Measurements from ENCODE around the gene CCDC158. TPM values are rescaled to one million over a fixed set of nuclear protein-coding genes. Genes with fewer than 3 reads are reported as not detected.

CCDC158 gene
- total and polyA plus RNA-seq, 2 of the 4 experiments (the other 2 are of a cell fraction) = not detected

- no peak overlapping the region; the same call in 1 of the 2 replicates for H3K18ac ChIP-seq (ENCODE audit: low read depth, low read length)
- 0 out of 2 replicates have a peak, but pooled peaks cover 3% of the 10 kb centered on the region for H3K4me1 ChIP-seq (ENCODE audit: control insufficient read depth, insufficient read depth, low read length)
- peak overlapping the region; percentile 80; the same call in 1 of the 2 replicates for H2BK20ac ChIP-seq (ENCODE audit: low read depth, low read length)
- no peak overlapping the region for H3K9ac ChIP-seq (ENCODE audit: low read depth, low read length)
- peaks cover 2% of the 10 kb centered on the region; the same call in 1 of the 2 replicates for H3K9me1 ChIP-seq (ENCODE audit: insufficient read depth, low read length)
- ATAC-seq (ENCODE audit: low read depth) (peak; percentile 88), DNase-seq (peak; percentile 22)
- peak overlapping the region; percentile 73 for H2BK120ac ChIP-seq (ENCODE audit: low read depth, low read length)
- peak overlapping the region; percentile 52; the same call in 1 of the 2 replicates for H3K14ac ChIP-seq (replicated peaks; ENCODE audit: low read depth, low read length)
- ChIA-PET POLR2A (ENCODE audit: unreplicated experiment) (no interaction called here), CTCF (no interaction called here)
- H3K56ac ChIP-seq (ENCODE audit: extremely low read depth, insufficient read depth, low read length) = peak overlapping the region; percentile 28; the same call in 1 of the 2 replicates
- TF ChIP-seq MAFK (IDR thresholded peaks at IDR 0.05; ENCODE audit: low read depth, low read length) = peak; percentile 59; the same call in 1 of the 2 replicates
- no peak for TF ChIP-seq RAD21 (IDR thresholded peaks at IDR 0.05; ENCODE audit: low read length)
- TF ChIP-seq NFE2L2 (IDR thresholded peaks at IDR 0.05; ENCODE audit: low read depth, low read length) = peak; percentile 89
- H4K5ac ChIP-seq (ENCODE audit: low read depth, low read length) = peak overlapping the region; percentile 1; the same call in 1 of the 2 replicates
- peak overlapping the region; percentile 65; the same call in 1 of the 2 replicates for H3K23ac ChIP-seq (ENCODE audit: low read depth, low read length)
- H3K79me1 ChIP-seq (ENCODE audit: low read depth in 1 of 2, low read length in 2 of 2) = no peaks in the 10 kb centered on the region
- no TSS peak for BruUV-seq (replicated peaks)
- in situ Hi-C loops (cut with MboI; ENCODE audit: low sequenced_read_pairs) (no loop called here), dilution Hi-C loops (cut with HindIII; ENCODE audit: low sequenced_read_pairs, unreplicated experiment) (no loop called here), intact Hi-C loops (cut with micrococcal nuclease) (no loop called here)
- H2BK5ac ChIP-seq (ENCODE audit: low read depth, low read length, poor library complexity, severe bottlenecking) = peak overlapping the region; percentile 69
- H3K4me2 ChIP-seq (ENCODE audit: low read depth, low read length) = no peak overlapping the region
- H3K36me3 ChIP-seq (ENCODE audit: control insufficient read depth, insufficient read depth, low read length) = no peaks in the 10 kb centered on the region
- H3K27ac ChIP-seq (ENCODE audit: insufficient read depth, low read length) = no peak overlapping the region; the same call in 1 of the 2 replicates
- peak overlapping the region in 1 of 2 experiments; percentile 64; a peak in 2 of 4 replicates for H4K8ac ChIP-seq (ENCODE audit: low read depth in 2 of 2, low read length in 2 of 2)
- peak overlapping the region; percentile 60; the same call in 1 of the 2 replicates for H4K91ac ChIP-seq (ENCODE audit: insufficient read depth, low read depth, low read length)
- peaks cover 8% of the 10 kb centered on the region for H3K9me3 ChIP-seq (ENCODE audit: control insufficient read depth, insufficient read depth, low read length)
- H2AFZ ChIP-seq (replicated peaks; ENCODE audit: low read length, poor library complexity) = peak overlapping the region; percentile 68
- no peak overlapping the region for H2AK5ac ChIP-seq (ENCODE audit: low read depth, low read length)
- H2BK15ac ChIP-seq (ENCODE audit: low read depth, low read length) = peak overlapping the region; percentile 55; the same call in 1 of the 3 replicates
- no peaks in the 10 kb centered on the region for H4K20me1 ChIP-seq (ENCODE audit: insufficient read depth, low read length)
- H2AK9ac ChIP-seq (replicated peaks; ENCODE audit: low read depth, low read length, poor library complexity) = no peak overlapping the region
- H3K4me3 ChIP-seq (ENCODE audit: insufficient read depth, low read depth, low read length) = no peak overlapping the region
- WGBS, 2 experiments (ENCODE audit: extremely low coverage in 2 of 2, insufficient read length in 1 of 2) = 69% methylated on average over 8 of the region's 11 CpGs; no CpG with 5 or more reads in 1 of the 2 experiments
- H3K4ac ChIP-seq (ENCODE audit: low read depth, low read length) = peak overlapping the region; percentile 22
- H3K27me3 ChIP-seq (ENCODE audit: control insufficient read depth, insufficient read depth, low read length) = no peaks in the 10 kb centered on the region
These were observed 38.4 kb upstream of the CCDC158 start for GRCh38 chr4:76459291-76459723.
